Cardiac muscle cell (in vitro differentiated cells and primary cell): ENCODE data around the gene FAM124A. TPM values are rescaled to one million over a fixed set of nuclear protein-coding genes. Genes with fewer than 3 reads are reported as not detected.

Source experiments
- DNase-seq, 2 donors: peaks; one replicate each; pipeline versions ENCODE4 v3.0.0 to v3.0.0-alpha.2; 2010 to 2017; ENCODE audit warnings: low read depth in 1 of 2, low spot score in 1 of 2
- H3K27ac ChIP-seq: fragments of 200-600 bp; sonication (generic); 2 replicates; pipeline ENCODE4 v1.5.1; 2016
- H3K27me3 ChIP-seq: fragments of 200-600 bp; sonication (generic); 2 replicates; pipeline ENCODE4 v1.6.0; 2016; ENCODE audit warnings: control low read depth
- H3K36me3 ChIP-seq: fragments of 200-600 bp; sonication (generic); 2 replicates; pipeline ENCODE4 v1.5.1; 2016; ENCODE audit warnings: control low read depth
- H3K4me1 ChIP-seq: fragments of 200-600 bp; sonication (generic); 2 replicates; pipeline ENCODE4 v1.8.1; 2017; ENCODE audit warnings: low read depth, mild to moderate bottlenecking, mixed run types
- H3K4me3 ChIP-seq: fragments of 200-600 bp; sonication (generic); 2 replicates; pipeline ENCODE4 v1.5.1; 2016; ENCODE audit warnings: mild to moderate bottlenecking
- H3K9me3 ChIP-seq: fragments of 200-600 bp; sonication (generic); 2 replicates; pipeline ENCODE4 v1.5.1; 2017; ENCODE audit warnings: low read depth, mild to moderate bottlenecking, control low read depth
- CTCF ChIP-seq: IDR thresholded peaks from 2 replicates; pipeline ENCODE4 v1.5.1; 2012; ENCODE audit warnings: low read depth, mild to moderate bottlenecking, low read length
- polyA plus RNA-seq: library from polyadenylated mRNA; unstranded; fragments of >200 nt; fragmentation: Nextera tagmentation; extraction: Ambion mirVana; gene quantifications from 2 replicates; pipeline ENCODE4 v1.2.1, GENCODE V29; 2016
- total RNA-seq: library from RNA; depleted of rRNA; stranded (reverse); fragments of >200 nt; gene quantifications from 2 replicates; pipeline ENCODE4 v1.2.3, GENCODE V29; 2016

Gene FAM124A
- total and polyA plus RNA-seq, 2 experiments from 2014 or later, result 0.16 to 0.18 TPM

- peak in 1 of 2 donors; percentile 56 for DNase-seq
- no peaks in the 10 kb centered on the region for H3K9me3 ChIP-seq
- H3K4me3 ChIP-seq, result no peak overlapping the region
- no peaks in the 10 kb centered on the region for H3K27me3 ChIP-seq
- no peak for TF ChIP-seq CTCF
- peaks cover 13% of the 10 kb centered on the region for H3K4me1 ChIP-seq
- H3K36me3 ChIP-seq, result no peaks in the 10 kb centered on the region
- H3K27ac ChIP-seq, result peak overlapping the region; percentile 66
Measured at GRCh38 chr13:51246418-51247277, 24.4 kb downstream of the FAM124A start.

DNA sequence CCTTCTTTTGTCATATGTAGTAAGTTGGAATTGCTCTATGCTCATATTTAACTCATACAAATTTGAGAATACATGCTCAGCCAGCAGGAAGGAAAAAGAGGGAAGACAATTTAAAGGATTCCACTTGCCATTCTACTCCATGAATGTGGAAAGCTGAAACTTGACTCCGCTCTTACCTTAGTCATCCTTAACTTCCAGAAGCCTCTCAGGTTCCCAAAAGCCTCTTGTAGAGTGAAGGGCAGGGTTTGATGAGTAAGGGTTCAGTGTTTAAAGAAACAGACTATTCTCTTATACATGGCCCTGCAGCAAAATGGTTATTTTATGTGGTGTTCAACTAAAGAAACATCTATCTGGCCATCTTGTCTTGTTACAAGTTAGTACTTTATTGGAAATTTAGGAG lies 27.1 kb downstream of the FAM124A start:
- Histone ChIP-seq H3K4me1 (peaks cover 24% of the 10 kb centered on the region), H3K27ac (no peak overlapping the region)

DNA sequence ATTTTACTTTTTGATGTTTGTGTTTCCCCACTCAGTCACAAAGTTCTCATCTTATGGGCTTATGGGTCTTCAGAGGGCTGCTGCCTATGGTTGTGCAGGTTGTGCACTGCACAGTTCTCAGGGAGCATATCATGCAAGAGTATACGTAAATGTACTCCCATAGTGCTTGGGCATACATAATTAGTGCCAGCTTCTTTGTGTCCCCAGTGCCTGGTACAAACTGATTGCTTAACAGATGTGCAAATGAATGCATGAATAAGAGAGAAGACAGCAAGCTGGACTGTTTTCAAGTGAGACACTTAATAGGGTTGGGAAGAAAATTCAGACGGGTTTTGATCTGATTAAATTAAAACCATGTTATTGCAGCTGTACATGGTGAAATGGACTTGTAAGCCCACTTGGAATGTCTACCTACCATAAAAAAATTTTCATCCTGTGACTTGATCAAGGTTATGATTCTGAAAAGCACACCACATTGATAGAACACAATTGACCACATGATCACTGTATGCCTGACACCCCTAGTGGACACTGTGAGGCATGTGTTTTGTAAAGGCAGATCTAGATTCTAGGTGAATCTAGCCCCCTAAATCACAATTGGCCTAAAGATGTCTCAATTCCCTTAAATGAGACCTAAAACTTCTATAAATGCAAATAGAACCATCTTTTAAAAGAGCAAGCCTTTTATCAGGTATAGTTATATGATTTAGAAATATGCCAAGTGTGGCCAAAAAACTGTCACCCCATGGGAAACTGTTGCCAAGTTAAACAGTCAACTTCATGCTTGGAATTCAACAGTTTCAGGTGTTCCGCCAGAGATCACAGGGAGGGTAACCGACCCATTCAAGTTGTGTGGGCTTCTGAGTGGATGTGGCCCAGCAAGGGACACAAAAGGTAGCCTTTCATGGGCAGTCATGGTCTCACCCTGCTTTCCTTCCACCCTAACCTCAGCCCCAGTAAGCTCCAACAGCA lies 27.9 kb downstream of the FAM124A start:
- no peak for DNase-seq
- Histone ChIP-seq H3K27ac (no peak overlapping the region), H3K9me3 (no peaks in the 10 kb centered on the region), H3K4me3 (no peak overlapping the region), H3K4me1 (peaks cover 24% of the 10 kb centered on the region), H3K36me3 (no peaks in the 10 kb centered on the region), H3K27me3 (no peaks in the 10 kb centered on the region)
- peak; percentile 46 for TF ChIP-seq CTCF

More for the DNA sequence above, 27.1 kb downstream of the FAM124A start:
- Histone ChIP-seq H3K27me3 (no peaks in the 10 kb centered on the region), H3K9me3 (no peaks in the 10 kb centered on the region), H3K36me3 (no peaks in the 10 kb centered on the region), H3K4me3 (no peak overlapping the region)
- no peak for DNase-seq
- no peak for TF ChIP-seq CTCF

- Histone ChIP-seq H3K4me1 (peaks cover 17% of the 10 kb centered on the region), H3K27ac (no peak overlapping the region), H3K4me3 (no peak overlapping the region), H3K9me3 (no peaks in the 10 kb centered on the region), H3K27me3 (no peaks in the 10 kb centered on the region), H3K36me3 (no peaks in the 10 kb centered on the region)
- no peak for DNase-seq
- no peak for TF ChIP-seq CTCF
Measured at GRCh38 chr13:51251480-51251879, 29.3 kb downstream of the FAM124A start.

GRCh38 chr13:51252954-51253532 lies 30.8 kb downstream of the FAM124A start:
- Histone ChIP-seq H3K9me3 (no peaks in the 10 kb centered on the region), H3K27ac (no peak overlapping the region), H3K36me3 (no peaks in the 10 kb centered on the region), H3K4me1 (peaks cover 12% of the 10 kb centered on the region), H3K27me3 (no peaks in the 10 kb centered on the region), H3K4me3 (no peak overlapping the region)
- no peak for DNase-seq
- no peak for TF ChIP-seq CTCF
